RKO (cell line): ENCODE data around the gene HEY2.
A peak's percentile ranks its signal among the peaks of the same experiment; 100 is the strongest.
"Not testable (repeated sequence)": the region's sequence is repeated elsewhere in the genome, so short reads cannot be mapped to it uniquely, and the experiment has no call there.

Experiments
- DNase-seq: peaks from one replicate; pipeline ENCODE4 v3.0.0-alpha.2; 2016; ENCODE audit warnings: low spot score

Gene HEY2

DNA sequence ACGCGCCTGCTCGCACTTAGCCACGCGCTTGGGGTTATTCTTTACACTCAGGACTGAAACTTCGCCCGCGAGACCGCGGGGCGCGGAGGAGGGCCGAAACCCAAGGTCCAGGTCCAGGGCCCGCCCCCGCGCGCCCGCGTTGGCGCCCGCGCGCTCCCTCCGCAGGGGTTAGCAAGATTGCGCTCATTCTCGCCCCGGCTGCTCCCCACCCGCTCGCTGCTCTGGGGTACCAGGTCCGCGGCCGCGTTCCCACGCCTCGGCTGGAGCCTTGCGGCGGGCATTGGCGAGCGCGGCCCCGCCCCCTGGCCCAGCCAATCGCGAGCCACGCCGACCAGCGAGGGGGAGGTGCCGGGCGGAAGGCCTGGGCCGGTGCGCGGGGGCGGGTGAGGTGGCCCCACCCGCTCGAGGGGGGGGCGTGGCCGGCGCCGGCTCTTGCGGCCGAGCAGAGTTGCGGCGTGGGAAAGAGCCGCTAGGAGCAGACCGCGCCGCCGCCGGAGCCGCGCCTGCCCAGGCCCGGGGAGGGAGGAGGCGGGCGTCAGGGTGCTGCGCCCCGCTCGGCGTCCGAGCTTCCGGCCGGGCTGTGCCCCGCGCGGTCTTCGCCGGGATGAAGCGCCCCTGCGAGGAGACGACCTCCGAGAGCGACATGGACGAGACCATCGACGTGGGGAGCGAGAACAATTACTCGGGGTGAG is at the start of gene HEY2:
TSS of gene HEY2 (plus strand) at position 460 of the 692 bp plus-strand sequence. CDS start at position 605, 145 bp downstream.
- DNase-seq = no peak

GRCh38 chr6:125700581-125701353 is 48.7 kb upstream of the HEY2 start:
- no peak for DNase-seq

GRCh38 chr6:125701354-125701668 is 48.1 kb upstream of the HEY2 start:
- DNase-seq = no peak

GRCh38 chr6:125703882-125704281 is 45.5 kb upstream of the HEY2 start:
- DNase-seq = not testable (repeated sequence)

DNA sequence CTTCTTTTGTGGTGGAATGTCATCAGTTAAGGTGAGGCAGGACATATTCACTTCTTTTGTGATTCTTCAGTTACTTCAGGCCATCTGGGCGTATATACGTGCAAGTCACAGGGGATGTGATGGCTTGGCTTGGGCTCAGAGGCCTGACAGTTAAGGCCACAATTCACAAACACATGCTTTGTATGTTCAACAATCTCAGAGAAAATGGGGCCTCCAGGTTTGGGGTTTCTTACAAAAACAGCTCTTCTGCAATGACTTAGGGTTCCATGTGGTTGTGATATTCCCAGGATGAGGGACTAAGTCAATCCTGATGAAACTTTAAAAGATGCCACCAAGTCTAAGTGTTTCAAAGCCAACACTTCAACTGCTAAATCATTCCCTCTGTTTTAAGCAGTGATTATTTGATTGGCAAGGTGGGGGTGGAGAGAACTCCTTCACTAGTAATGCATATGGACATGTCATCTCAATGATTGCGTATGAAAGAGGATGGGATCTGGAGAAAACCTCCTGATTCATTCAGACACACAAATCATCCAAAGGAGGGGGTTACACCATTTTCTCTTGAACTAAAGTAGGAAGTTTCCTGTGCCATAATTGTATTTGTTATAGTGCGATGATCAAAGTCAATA is 41.7 kb upstream of the HEY2 start:
- no peak for DNase-seq

DNA sequence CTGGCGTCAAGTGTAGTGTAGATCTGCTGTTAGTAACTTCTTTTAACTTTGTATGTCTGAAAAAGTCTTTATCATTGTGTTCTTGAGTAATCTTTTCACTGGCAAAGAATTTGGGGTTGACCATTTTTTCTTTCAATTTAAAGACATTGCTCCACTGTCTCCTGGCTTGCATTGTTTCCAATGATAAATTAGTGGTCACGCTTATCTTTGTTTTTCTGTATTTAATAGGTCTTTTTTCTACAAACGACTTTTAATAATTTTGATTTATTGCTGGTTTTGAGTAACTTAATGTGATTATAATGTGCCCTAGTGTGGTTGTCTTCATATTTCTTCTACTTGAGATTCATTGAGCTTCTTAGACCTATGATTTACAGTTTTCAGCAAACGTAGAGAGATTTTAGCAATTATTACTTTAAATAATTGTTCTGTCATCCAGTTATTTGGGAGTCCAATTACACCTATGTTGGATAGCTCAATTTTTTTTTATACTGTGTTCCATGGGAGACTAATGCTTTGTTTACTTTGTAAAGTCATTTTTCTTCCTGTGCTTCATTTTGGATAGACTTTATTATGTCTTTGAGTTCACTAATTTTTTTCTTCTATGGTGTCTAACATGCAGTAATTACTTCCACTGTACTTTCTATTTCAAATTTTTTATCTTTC is 38.3 kb upstream of the HEY2 start:
- no peak for DNase-seq

DNA sequence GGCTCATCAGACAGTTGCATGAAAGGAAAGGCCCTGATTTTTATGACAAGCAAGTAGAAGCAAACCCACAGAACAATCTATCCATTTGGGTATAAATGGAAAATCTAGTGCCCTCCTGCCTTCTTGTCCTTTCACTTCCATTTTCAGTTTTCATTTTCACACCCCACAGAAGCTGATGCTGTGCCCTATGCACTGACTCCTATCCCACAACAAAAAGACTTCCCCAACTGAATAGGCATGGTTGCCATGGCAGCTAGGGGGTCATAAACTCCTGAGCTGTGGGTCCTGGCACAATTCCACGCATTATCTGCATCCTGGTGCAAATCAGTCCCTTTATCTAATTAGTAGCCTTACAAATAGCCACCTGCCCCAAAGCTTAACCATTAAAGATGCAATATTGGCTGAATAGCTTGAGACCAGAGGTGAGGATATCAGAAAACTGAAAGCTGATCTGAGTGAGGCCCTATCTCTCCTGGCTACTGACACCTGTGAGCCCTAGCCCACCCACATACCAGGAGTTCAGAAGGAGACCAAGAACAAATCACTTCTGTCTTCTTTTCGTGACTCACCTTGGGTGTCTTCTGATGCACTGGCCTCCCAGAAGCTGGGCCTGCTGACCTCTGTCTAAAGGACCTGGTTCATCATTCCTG is 34.9 kb upstream of the HEY2 start:
- DNase-seq = no peak

DNA sequence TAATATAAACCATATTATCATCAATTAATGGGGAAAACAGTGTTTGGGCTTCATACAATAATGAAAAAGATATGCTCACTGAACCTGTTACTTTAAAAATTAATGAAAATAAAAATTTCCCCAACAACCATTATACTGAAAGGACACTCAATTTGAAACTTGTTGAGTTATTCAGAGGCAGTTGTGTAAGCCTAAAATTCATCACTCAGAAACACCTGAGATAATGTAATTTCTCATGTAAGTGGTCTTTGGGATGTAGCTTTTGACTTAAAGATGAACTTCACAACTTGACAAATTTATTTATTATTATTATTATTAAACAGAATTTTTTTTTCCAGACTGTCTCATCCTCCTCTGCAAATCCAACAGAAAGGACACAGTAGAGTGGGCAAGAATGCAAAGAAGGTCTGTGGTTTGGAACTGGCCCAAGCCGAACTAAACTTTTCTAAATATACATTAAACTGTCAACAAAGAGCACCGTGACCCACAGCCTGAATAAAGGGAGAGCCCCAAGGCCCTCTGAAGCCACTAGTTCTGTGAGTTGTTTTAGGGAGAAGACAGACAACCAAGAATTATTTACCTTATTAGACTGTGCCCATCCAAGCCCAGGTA is 32.2 kb upstream of the HEY2 start:
- DNase-seq = no peak

DNA sequence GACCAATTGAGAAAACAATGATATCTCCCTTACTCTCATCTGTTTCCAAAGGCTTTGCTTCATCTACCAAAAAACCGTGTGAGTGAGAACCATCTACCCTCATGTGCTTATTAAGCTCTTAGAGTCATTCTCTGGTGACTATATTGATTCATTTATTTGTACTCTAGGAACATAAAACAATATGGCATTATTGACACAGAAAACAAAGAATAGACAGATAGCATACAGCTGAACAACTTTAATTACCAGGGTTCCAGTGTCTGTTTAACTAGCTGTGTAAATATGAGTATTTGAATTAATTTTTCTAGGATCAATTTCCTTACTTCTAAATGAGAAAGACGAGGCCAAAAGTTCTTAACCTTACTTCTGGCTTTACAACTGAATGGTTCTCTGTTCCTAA is 31.3 kb upstream of the HEY2 start:
- no peak for DNase-seq

DNA sequence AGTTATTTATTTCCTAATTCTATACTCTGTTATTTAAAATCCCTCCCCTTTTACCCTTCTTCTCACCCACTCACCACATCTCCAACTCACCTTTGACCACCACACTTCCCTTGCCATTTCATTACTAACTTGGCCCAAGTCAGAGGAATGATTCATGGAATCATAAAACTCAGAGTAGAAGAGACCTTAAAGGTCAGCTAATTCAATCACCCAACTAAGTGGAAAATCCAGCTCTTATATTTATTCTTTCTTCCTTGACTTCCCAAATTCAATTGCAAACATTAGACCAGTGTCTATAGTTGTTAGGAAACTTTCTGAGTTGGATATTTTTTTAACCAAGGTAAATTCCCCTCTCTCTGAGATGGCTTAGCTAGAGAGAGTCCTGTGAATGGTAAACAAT is 26.5 kb upstream of the HEY2 start:
- no peak for DNase-seq

DNA sequence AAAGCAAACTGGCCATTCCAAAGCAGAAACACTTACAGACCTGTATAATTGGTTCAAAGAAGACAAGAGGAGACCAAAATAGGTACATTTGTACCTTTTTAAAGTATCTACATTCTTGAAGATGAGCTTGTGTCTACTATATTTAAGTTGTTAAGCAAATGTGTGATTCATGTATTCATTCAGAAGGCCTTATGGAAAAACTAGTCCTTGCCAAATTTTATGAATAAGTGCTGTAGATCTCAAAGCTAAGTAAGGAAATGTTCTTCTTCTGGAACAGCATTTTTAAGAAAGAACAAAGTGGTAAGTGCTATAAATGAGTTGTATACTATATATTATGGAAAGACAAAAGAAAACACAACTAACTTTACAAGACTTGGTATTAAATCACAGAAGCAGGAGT is 22.2 kb upstream of the HEY2 start:
- no peak for DNase-seq

DNA sequence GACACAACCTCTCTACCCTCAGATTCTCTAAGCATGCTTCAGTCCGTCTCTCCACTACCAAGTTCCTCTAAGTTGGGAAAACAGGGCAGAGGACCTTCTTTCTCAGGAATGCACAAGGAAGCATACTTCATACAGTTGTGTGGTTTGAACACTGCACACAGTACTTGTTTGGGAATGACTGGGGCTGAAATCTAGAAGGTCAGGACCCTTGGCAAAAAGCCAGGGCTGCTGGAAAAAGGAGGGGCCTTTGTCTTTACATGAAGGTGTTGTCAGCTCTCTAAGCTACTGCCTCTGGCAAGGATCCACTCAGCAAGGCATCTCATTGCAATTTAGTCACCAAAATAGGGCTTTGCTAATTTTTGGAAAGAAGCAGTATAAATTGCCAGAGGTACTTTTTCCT is 20.7 kb upstream of the HEY2 start:
- no peak for DNase-seq

- DNase-seq = no peak
These were observed 19.4 kb upstream of the HEY2 start for GRCh38 chr6:125729983-125730382.

- peak; percentile 19 for DNase-seq
These were observed 17.0 kb upstream of the HEY2 start for GRCh38 chr6:125732398-125732797.

- DNase-seq = no peak
These were observed 15.7 kb upstream of the HEY2 start for GRCh38 chr6:125733516-125734300.

- no peak for DNase-seq
These were observed 11.2 kb upstream of the HEY2 start for GRCh38 chr6:125738276-125738675.

DNA sequence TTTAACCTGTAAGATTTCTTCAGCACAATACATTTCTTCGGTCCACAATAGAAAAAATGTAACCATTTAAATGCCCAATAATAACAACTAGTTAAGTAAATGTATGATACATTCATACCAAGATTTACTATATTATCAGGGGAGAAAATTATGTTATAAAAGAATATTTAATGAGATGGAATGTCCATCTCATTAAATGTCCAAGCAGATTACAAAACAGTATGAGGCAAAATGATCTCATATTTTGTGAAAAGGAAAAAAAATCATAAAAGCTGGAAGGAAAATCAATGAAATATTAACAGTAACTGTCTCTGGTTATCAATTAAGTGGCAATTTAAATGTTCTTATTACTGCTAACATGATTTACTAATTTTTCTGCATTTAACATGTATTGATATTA is 10.1 kb upstream of the HEY2 start:
- no peak for DNase-seq

GRCh38 chr6:125741336-125741735 is 8.1 kb upstream of the HEY2 start:
- no peak for DNase-seq

DNA sequence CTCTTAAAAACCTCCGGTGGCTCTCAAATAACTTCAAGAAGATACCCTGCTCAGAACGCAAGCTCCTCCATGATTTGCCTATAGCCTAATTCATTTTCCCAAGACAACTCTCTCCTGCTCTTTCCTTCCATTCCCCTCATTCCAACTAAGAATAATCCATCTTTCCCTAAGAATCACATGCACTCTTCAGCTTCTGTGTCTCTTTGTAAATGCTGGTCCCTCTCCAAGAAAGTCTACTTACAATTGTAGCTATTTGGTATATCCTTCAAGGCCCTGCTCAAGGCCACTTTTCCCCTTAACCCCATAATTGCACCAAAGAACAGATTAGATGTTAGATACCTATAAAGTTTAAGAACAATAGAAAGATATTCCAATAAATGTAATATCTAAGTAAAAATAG is 7.4 kb upstream of the HEY2 start:
- DNase-seq = no peak

GRCh38 chr6:125742464-125743120 is 6.8 kb upstream of the HEY2 start:
- no peak for DNase-seq

DNA sequence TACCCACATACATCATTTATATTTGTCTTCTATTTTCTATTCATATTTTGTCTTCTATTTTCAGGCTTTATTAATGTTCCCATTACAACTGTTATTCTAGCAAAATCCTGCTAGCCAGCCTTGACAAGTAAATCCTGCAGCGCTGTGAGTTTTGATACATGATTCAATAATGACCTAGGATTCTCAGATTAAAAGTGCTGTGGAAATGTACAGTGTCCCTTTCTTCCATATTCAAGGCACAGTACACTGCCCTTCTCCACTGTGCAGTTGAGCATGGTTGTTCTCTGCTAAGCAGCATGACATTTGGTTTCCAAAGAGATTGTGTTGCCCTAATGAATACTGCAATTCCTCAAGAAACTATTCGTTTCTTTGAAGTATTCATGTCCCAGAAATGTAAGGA is 5.8 kb upstream of the HEY2 start:
- DNase-seq = no peak
